OCI-M2 (cell line): Measurements from ENCODE around the gene ZNF180.
"Not testable (repeated sequence)": the region's sequence is repeated elsewhere in the genome, so short reads cannot be mapped to it uniquely, and the experiment has no call there.

Source experiments
- DNase-seq: peaks from one replicate; lab custom pipeline; 2025; ENCODE audit not compliant: unreplicated experiment; lab: John Stamatoyannopoulos, UW

The ZNF180 gene

GRCh38 chr19:44499559-44499958 lies 763 bp downstream of the ZNF180 start:
- no peak for DNase-seq

GRCh38 chr19:44498988-44499387 lies 1.3 kb downstream of the ZNF180 start:
- no peak for DNase-seq

- DNase-seq, result no peak
These were observed 3.6 kb downstream of the ZNF180 start for GRCh38 chr19:44496711-44497110.

- no peak for DNase-seq
These were observed 23.5 kb downstream of the ZNF180 start for GRCh38 chr19:44476559-44477408.

GRCh38 chr19:44468730-44469129 lies 31.6 kb downstream of the ZNF180 start:
- not testable (repeated sequence) for DNase-seq

- not testable (repeated sequence) for DNase-seq
These were observed 37.6 kb downstream of the ZNF180 start for GRCh38 chr19:44462600-44463286.

GRCh38 chr19:44456016-44456415 lies 44.3 kb downstream of the ZNF180 start:
- not testable (repeated sequence) for DNase-seq

GRCh38 chr19:44455100-44455499 lies 45.2 kb downstream of the ZNF180 start:
- DNase-seq, result no peak

GRCh38 chr19:44452367-44452766 lies 48.0 kb downstream of the ZNF180 start:
- DNase-seq, result no peak

GRCh38 chr19:44451687-44452086 lies 48.6 kb downstream of the ZNF180 start:
- no peak for DNase-seq

GRCh38 chr19:44447916-44448674 lies 52.2 kb downstream of the ZNF180 start, which contains the start of gene ZNF229:
ZNF229 (minus strand) TSS chr19:44448472; CDS start chr19:44442847, 5,625 bp downstream.
- peak; percentile 78 for DNase-seq

- DNase-seq, result no peak
These were observed 61.9 kb downstream of the ZNF180 start for GRCh38 chr19:44438441-44438840.

- DNase-seq, result no peak
These were observed 64.9 kb downstream of the ZNF180 start for GRCh38 chr19:44435441-44435840.

GRCh38 chr19:44430956-44431355 lies 69.4 kb downstream of the ZNF180 start:
- no peak for DNase-seq
